ENCODE results near the gene PALD1.

The PALD1 gene

GRCh38 chr10:70616761-70617160 lies 138.2 kb downstream of the PALD1 start:
- no peak for TF ChIP-seq TAF1 (IDR thresholded peaks at IDR 0.05; ENCODE audit: borderline replicate concordance, low read depth, low read length)
- TF ChIP-seq POLR2A (IDR thresholded peaks at IDR 0.05; ENCODE audit: low read depth, low read length): no peak
- TF ChIP-seq POLR2AphosphoS5 (IDR thresholded peaks at IDR 0.05; ENCODE audit: low read depth, low read length): no peak
- FAIRE-seq (no peak), DNase-seq (ENCODE audit: insufficient read length) (no peak)

Measured in GM12892 (cell line).